Ascending aorta (tissue), 2 donors: Measurements from ENCODE around the gene EXOC3. TPM values are rescaled to one million over a fixed set of nuclear protein-coding genes. Genes with fewer than 3 reads are reported as not detected.
"Not testable (repeated sequence)": the region's sequence is repeated elsewhere in the genome, so short reads cannot be mapped to it uniquely, and the experiment has no call there.

Source experiments
- DNase-seq, 2 donors: peaks; one replicate each; pipeline ENCODE4 v3.0.0-alpha.2; 2019; ENCODE audit warnings: low spot score in 2 of 2
- H3K27ac ChIP-seq, 2 donors: fragments of 200-600 bp; sonication (generic); one replicate each; pipeline ENCODE4 v1.5.1; 2016 to 2017; ENCODE audit warnings: mild to moderate bottlenecking in 1 of 2
- H3K27me3 ChIP-seq: fragments of 200-600 bp; sonication (generic); one replicate; pipeline ENCODE4 v1.5.1; 2017
- H3K36me3 ChIP-seq, 2 donors: fragments of 200-600 bp; sonication (generic); one replicate each; pipeline ENCODE4 v1.5.1; 2016
- H3K4me1 ChIP-seq, 2 donors: fragments of 200-600 bp; sonication (generic); one replicate each; pipeline ENCODE4 v1.5.1; 2016 to 2017; ENCODE audit warnings: mild to moderate bottlenecking in 1 of 2
- H3K4me3 ChIP-seq, 2 donors: fragments of 200-600 bp; sonication (generic); one replicate each; pipeline ENCODE4 v1.5.1; 2016 to 2017; ENCODE audit warnings: mild to moderate bottlenecking in 1 of 2
- H3K9me3 ChIP-seq, 2 donors: fragments of 200-600 bp; sonication (generic); one replicate each; pipeline ENCODE4 v1.5.1; 2016
- CTCF ChIP-seq, 3 experiments: fragments of 200-600 bp in 2 of 3; fragments of 450-650 bp in 1 of 3; sonication (generic) in 2 of 3; IDR thresholded peaks; one replicate each; pipeline ENCODE4 v1.5.1; 2016 to 2019; ENCODE audit warnings: antibody characterized with exemption in 3 of 3, mild to moderate bottlenecking in 1 of 3, moderate library complexity in 1 of 3
- intact Hi-C: fragments of 100-400 bp; cut with DNase I; formaldehyde crosslinking; loops from one replicate; pipeline ENCODE4 v1.15.1; 2023
- total RNA-seq: library from RNA; depleted of rRNA; stranded (reverse); fragments of >200 nt; gene quantifications from one replicate; pipeline ENCODE4 v1.1.0, GENCODE V29; 2016

The EXOC3 gene
- total RNA-seq, 1 donor from 2014 or later = 56.7 TPM

GRCh38 chr5:504326-505154 is 61.6 kb downstream of the EXOC3 start:
- no peaks in the 10 kb centered on the region for H3K9me3 ChIP-seq
- H3K4me3 ChIP-seq = no peak overlapping the region
- peaks cover 17% of the 10 kb centered on the region for H3K27me3 ChIP-seq
- H3K4me1 ChIP-seq = no peaks in the 10 kb centered on the region
- intact Hi-C loops = no loop called here
- no peak for DNase-seq
- no peak for TF ChIP-seq CTCF (IDR thresholded peaks at IDR 0.05)
- H3K27ac ChIP-seq = no peak overlapping the region
- no peaks in the 10 kb centered on the region for H3K36me3 ChIP-seq

DNA sequence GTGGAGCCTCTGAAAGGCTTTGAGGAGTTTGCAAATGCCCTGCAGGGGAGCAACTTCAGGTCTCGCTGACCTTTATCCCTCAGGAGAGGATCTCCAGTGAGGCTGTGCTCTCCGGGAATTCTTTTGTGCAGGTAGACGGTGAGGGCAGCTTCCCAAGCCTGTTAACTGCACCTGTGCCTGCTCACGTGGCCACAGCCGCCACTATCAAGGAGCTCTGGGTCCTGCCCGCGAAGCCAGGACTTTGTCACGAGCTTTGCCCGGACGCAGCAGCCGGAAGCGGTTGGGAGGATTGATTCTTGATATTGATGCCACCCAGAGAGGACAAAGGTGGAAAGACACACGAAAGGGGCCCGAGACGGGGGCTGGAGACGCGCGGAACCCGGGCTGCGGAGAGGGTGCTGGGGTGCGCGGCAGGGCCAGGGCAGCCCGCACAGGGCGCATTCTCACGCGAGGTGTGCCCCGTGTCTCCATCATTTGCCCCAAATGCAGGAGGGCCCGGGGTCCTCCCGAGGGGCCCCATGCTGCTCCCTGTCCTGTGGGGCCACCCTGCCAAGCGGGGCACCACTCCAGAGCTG is 63.1 kb downstream of the EXOC3 start:
- H3K27ac ChIP-seq = no peak overlapping the region
- H3K36me3 ChIP-seq = no peaks in the 10 kb centered on the region
- no peak overlapping the region for H3K4me3 ChIP-seq
- DNase-seq = no peak
- peaks cover 17% of the 10 kb centered on the region for H3K27me3 ChIP-seq
- TF ChIP-seq CTCF (IDR thresholded peaks at IDR 0.05) = no peak
- intact Hi-C loops = no loop called here
- no peaks in the 10 kb centered on the region for H3K4me1 ChIP-seq
- H3K9me3 ChIP-seq = no peaks in the 10 kb centered on the region

DNA sequence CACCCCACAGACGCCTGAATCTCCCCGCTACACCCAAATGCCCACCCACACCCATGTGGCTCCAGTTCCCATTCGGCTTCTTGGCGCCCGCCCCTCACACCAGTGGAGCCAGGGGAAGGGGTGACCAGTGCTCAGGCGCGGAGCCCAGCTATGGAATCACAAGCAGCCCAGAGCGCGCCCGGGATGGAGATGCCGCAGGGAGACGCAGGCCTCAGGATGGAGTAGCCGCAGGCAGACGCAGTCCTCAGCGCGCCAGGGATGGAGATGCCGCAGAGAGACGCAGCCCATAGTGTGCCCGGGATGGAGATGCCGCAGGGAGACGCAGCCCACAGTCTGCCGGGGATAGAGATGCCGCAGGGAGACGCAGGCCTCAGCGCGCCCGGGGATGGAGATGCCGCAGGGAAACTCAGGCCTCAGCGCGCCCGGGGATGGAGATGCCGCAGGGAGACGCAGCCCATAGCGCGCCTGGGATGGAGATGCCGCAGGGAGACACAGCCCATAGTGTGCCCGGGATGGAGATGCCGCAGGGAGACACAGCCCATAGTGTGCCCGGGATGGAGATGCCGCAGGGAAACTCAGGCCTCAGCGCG is 65.1 kb downstream of the EXOC3 start:
- intact Hi-C loops, DNase-seq: not testable (repeated sequence)

GRCh38 chr5:509611-510185 is 66.7 kb downstream of the EXOC3 start:
- no peaks in the 10 kb centered on the region for H3K9me3 ChIP-seq
- intact Hi-C loops = no loop called here
- no peak overlapping the region for H3K27ac ChIP-seq
- TF ChIP-seq CTCF (IDR thresholded peaks at IDR 0.05) = no peak
- no peaks in the 10 kb centered on the region for H3K36me3 ChIP-seq
- H3K27me3 ChIP-seq = peaks cover 12% of the 10 kb centered on the region
- H3K4me1 ChIP-seq = no peaks in the 10 kb centered on the region
- no peak overlapping the region for H3K4me3 ChIP-seq
- no peak for DNase-seq

More for the DNA sequence above, 65.1 kb downstream of the EXOC3 start:
- H3K27me3 ChIP-seq = peaks cover 17% of the 10 kb centered on the region
- H3K4me3 ChIP-seq, H3K27ac ChIP-seq, H3K36me3 ChIP-seq, H3K9me3 ChIP-seq, H3K4me1 ChIP-seq: not testable (repeated sequence)

DNA sequence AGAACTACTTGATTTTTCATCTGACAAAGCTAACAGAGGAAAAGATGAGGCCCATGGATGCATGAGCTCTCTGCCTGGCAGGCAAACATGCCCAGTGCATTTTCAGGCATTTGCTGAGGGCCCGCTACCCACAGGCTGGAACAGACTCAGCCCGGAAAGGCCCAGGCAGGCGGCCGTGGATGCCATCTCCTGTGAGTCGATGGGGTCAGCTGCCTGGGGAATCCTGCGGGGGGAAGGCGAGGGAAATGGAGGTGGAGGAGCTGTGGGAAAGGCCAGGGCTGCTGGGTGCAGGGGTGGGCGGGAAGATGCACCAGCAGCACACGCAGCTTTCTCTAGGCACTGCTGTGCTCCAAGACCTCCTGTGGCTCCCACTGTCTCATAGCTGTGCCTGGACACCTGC is 67.5 kb downstream of the EXOC3 start:
- peaks cover 11% of the 10 kb centered on the region for H3K27me3 ChIP-seq
- intact Hi-C loops = no loop called here

More for the DNA sequence above, 67.5 kb downstream of the EXOC3 start:
- Histone ChIP-seq H3K4me1 (no peaks in the 10 kb centered on the region), H3K27ac (no peak overlapping the region), H3K4me3 (no peak overlapping the region), H3K36me3 (no peaks in the 10 kb centered on the region), H3K9me3 (no peaks in the 10 kb centered on the region)
- no peak for DNase-seq
- TF ChIP-seq CTCF (IDR thresholded peaks at IDR 0.05) = no peak
